NB4 (cell line): Measurements from ENCODE around the gene LRRC63.

Experiments
- CTCF ChIP-seq: IDR thresholded peaks from one replicate; pipeline ENCODE4 v1.5.1; 2012; ENCODE audit warnings: low read depth, low read length
- POLR2A ChIP-seq: IDR thresholded peaks from 2 replicates; pipeline ENCODE4 v1.6.1; 2011; ENCODE audit warnings: mild to moderate bottlenecking; ENCODE audit not compliant: insufficient read length; ENCODE audit errors: extremely low read depth

GRCh38 chr13:46166947-46167610, 44.6 kb upstream of the LRRC63 start:
- TF ChIP-seq CTCF (no peak), POLR2A (no peak)
